Transverse colon (tissue), 4 donors: ENCODE data around the gene DYNC2H1.

Experiments
- EP300 ChIP-seq: sonication (generic); formaldehyde crosslinking; IDR thresholded peaks from one replicate; pipeline ENCODE4 v1.6.1; 2017; ENCODE audit warnings: antibody characterized with exemption, low read depth
- POLR2A ChIP-seq: fragments of 450-650 bp; IDR thresholded peaks from one replicate; pipeline ENCODE4 v1.6.1; 2016; ENCODE audit warnings: antibody characterized with exemption, mild to moderate bottlenecking, moderate library complexity
- POLR2AphosphoS5 ChIP-seq, 3 donors: sonication (generic); formaldehyde crosslinking; IDR thresholded peaks; one replicate each; pipeline ENCODE4 v1.6.1; 2016; ENCODE audit warnings: antibody characterized with exemption in 3 of 3
- TF ChIP-seq, protein P1 (sequence below), 5 experiments: fragments of 200-600 bp in 3 of 5; fragments of 450-650 bp in 2 of 5; sonication (generic) in 3 of 5; IDR thresholded peaks; 1 replicate in 2 of 5; 2 replicates in 3 of 5; pipeline ENCODE4 v1.5.1; 2016 to 2017; ENCODE audit warnings: antibody characterized with exemption in 5 of 5, inconsistent platforms in 3 of 5, mild to moderate bottlenecking in 2 of 5, moderate library complexity in 1 of 5

DNA sequence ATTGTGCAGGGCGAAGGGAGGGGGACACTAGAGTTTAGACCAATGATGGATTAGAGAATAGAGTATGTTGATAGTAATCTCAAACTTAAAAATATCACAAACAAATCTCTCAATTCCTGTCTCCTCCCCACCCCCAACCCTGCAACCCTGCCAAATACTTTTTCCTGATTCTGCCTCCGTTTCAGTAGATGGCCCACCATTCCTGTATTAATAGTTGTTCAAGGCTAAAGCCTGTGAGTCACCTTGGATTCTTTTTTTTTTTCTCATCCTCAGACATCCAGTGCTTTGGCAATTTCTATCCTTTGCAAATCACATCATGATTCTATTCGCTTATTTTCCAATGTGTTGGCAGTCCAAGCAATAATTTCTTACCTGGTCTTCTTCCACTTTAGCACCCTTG lies 207.9 kb downstream of the DYNC2H1 start:
- TF ChIP-seq, protein P1, sequence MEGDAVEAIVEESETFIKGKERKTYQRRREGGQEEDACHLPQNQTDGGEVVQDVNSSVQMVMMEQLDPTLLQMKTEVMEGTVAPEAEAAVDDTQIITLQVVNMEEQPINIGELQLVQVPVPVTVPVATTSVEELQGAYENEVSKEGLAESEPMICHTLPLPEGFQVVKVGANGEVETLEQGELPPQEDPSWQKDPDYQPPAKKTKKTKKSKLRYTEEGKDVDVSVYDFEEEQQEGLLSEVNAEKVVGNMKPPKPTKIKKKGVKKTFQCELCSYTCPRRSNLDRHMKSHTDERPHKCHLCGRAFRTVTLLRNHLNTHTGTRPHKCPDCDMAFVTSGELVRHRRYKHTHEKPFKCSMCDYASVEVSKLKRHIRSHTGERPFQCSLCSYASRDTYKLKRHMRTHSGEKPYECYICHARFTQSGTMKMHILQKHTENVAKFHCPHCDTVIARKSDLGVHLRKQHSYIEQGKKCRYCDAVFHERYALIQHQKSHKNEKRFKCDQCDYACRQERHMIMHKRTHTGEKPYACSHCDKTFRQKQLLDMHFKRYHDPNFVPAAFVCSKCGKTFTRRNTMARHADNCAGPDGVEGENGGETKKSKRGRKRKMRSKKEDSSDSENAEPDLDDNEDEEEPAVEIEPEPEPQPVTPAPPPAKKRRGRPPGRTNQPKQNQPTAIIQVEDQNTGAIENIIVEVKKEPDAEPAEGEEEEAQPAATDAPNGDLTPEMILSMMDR (IDR thresholded peaks at IDR 0.05) = no peak
- no peak for TF ChIP-seq POLR2AphosphoS5 (IDR thresholded peaks at IDR 0.05)
- TF ChIP-seq EP300 = no peak
- TF ChIP-seq POLR2A = no peak
